Activated naive CD4-positive, alpha-beta T cell treated with anti-CD3 and anti-CD28 coated beads, Interleukin-2, amount 10 ng/mL, durations not matched to agents 7 days and 5 days (primary cell): ENCODE results near the gene BRI3.

Source experiments
- CTCF ChIA-PET: fragments of 350-600 bp; sonication (Branson Sonifier 250); formaldehyde crosslinking; loops from one replicate; lab custom pipeline; 2021; ENCODE audit warnings: antibody characterized with exemption; lab: Charles Lee
- DNase-seq: peaks from one replicate; pipeline ENCODE4 v3.0.0-alpha.2; 2020
- H3K27ac Mint-ChIP-seq: one replicate; pipeline ENCODE4 v1.8.0; 2021; ENCODE audit warnings: mild to moderate bottlenecking, moderate library complexity, mixed read lengths
- H3K27me3 Mint-ChIP-seq: one replicate; pipeline ENCODE4 v1.8.0; 2021; ENCODE audit warnings: mild to moderate bottlenecking, mixed read lengths
- H3K36me3 Mint-ChIP-seq: one replicate; pipeline ENCODE4 v1.8.0; 2021; ENCODE audit warnings: mixed read lengths
- H3K4me1 Mint-ChIP-seq: one replicate; pipeline ENCODE4 v1.8.0; 2021; ENCODE audit warnings: mixed read lengths
- H3K4me3 Mint-ChIP-seq: one replicate; pipeline ENCODE4 v1.8.0; 2021; ENCODE audit warnings: mild to moderate bottlenecking, moderate library complexity, mixed read lengths
- H3K9me3 Mint-ChIP-seq: one replicate; pipeline ENCODE4 v1.8.0; 2021; ENCODE audit warnings: mixed read lengths

The BRI3 gene

GRCh38 chr7:98287486-98287959 lies 6.0 kb downstream of the BRI3 start:
- CTCF ChIA-PET: no interaction called here
- H3K4me3 Mint-ChIP-seq: no peak overlapping the region
- H3K36me3 Mint-ChIP-seq: peaks cover 16% of the 10 kb centered on the region
- H3K9me3 Mint-ChIP-seq: no peaks in the 10 kb centered on the region
- no peak overlapping the region for H3K27ac Mint-ChIP-seq
- no peak for DNase-seq
- no peaks in the 10 kb centered on the region for H3K27me3 Mint-ChIP-seq
- H3K4me1 Mint-ChIP-seq: peaks cover 21% of the 10 kb centered on the region

- H3K27ac Mint-ChIP-seq: no peak overlapping the region
These were observed 6.8 kb downstream of the BRI3 start for GRCh38 chr7:98288064-98288823.

GRCh38 chr7:98289333-98289875 lies 7.9 kb downstream of the BRI3 start:
- Mint-ChIP-seq H3K4me3 (no peak overlapping the region), H3K27me3 (no peaks in the 10 kb centered on the region), H3K9me3 (no peaks in the 10 kb centered on the region), H3K27ac (no peak overlapping the region), H3K4me1 (peaks cover 4% of the 10 kb centered on the region), H3K36me3 (peaks cover 9% of the 10 kb centered on the region)
- DNase-seq: no peak
- CTCF ChIA-PET: no interaction called here

More at GRCh38 chr7:98288064-98288823, 6.8 kb downstream of the BRI3 start:
- no peak for DNase-seq
- H3K9me3 Mint-ChIP-seq: no peaks in the 10 kb centered on the region
- no peak overlapping the region for H3K4me3 Mint-ChIP-seq
- peaks cover 10% of the 10 kb centered on the region for H3K36me3 Mint-ChIP-seq
- H3K27me3 Mint-ChIP-seq: no peaks in the 10 kb centered on the region
- CTCF ChIA-PET: no interaction called here
- H3K4me1 Mint-ChIP-seq: peaks cover 14% of the 10 kb centered on the region

- no peaks in the 10 kb centered on the region for H3K9me3 Mint-ChIP-seq
- H3K27me3 Mint-ChIP-seq: no peaks in the 10 kb centered on the region
- H3K27ac Mint-ChIP-seq: no peak overlapping the region
- H3K36me3 Mint-ChIP-seq: peaks cover 8% of the 10 kb centered on the region
- no peak for DNase-seq
- CTCF ChIA-PET: no interaction called here
- H3K4me1 Mint-ChIP-seq: no peaks in the 10 kb centered on the region
- H3K4me3 Mint-ChIP-seq: no peak overlapping the region
These were observed 10.2 kb downstream of the BRI3 start for GRCh38 chr7:98291717-98292116.

GRCh38 chr7:98293265-98293664 lies 11.8 kb downstream of the BRI3 start:
- DNase-seq: no peak
- no peak overlapping the region for H3K4me3 Mint-ChIP-seq
- no peaks in the 10 kb centered on the region for H3K4me1 Mint-ChIP-seq
- H3K27ac Mint-ChIP-seq: no peak overlapping the region
- H3K9me3 Mint-ChIP-seq: no peaks in the 10 kb centered on the region
- peaks cover 8% of the 10 kb centered on the region for H3K36me3 Mint-ChIP-seq
- no peaks in the 10 kb centered on the region for H3K27me3 Mint-ChIP-seq
- CTCF ChIA-PET: no interaction called here

- H3K27ac Mint-ChIP-seq: no peak overlapping the region
- no peaks in the 10 kb centered on the region for H3K27me3 Mint-ChIP-seq
- CTCF ChIA-PET: interaction anchor here (1.2 kb wide), 1 partner anchor 452 kb away, joined by 4 read pairs; no protein-coding TSS in a partner anchor
These were observed 12.3 kb downstream of the BRI3 start for GRCh38 chr7:98293746-98294145.

GRCh38 chr7:98294326-98294725 lies 12.8 kb downstream of the BRI3 start:
- Mint-ChIP-seq H3K27ac (no peak overlapping the region), H3K4me3 (no peak overlapping the region), H3K27me3 (no peaks in the 10 kb centered on the region), H3K9me3 (no peaks in the 10 kb centered on the region), H3K36me3 (peaks cover 7% of the 10 kb centered on the region), H3K4me1 (no peaks in the 10 kb centered on the region)
- CTCF ChIA-PET: interaction anchor here (0.7 to 1.2 kb wide), 3 partner anchors 12 to 451 kb away, joined by 3 to 4 read pairs (median 4); partner anchors contain the start of gene BAIAP2L1
- no peak for DNase-seq

More at GRCh38 chr7:98293746-98294145, 12.3 kb downstream of the BRI3 start:
- DNase-seq: no peak
- H3K36me3 Mint-ChIP-seq: peaks cover 7% of the 10 kb centered on the region
- H3K4me3 Mint-ChIP-seq: no peak overlapping the region
- no peaks in the 10 kb centered on the region for H3K9me3 Mint-ChIP-seq
- H3K4me1 Mint-ChIP-seq: no peaks in the 10 kb centered on the region

GRCh38 chr7:98294798-98295382 lies 13.4 kb downstream of the BRI3 start:
- Mint-ChIP-seq H3K4me3 (no peak overlapping the region), H3K9me3 (no peaks in the 10 kb centered on the region), H3K27me3 (no peaks in the 10 kb centered on the region), H3K4me1 (no peaks in the 10 kb centered on the region), H3K36me3 (peaks cover 7% of the 10 kb centered on the region), H3K27ac (no peak overlapping the region)
- CTCF ChIA-PET: interaction anchor here (0.7 to 1.2 kb wide), 3 partner anchors 11 to 451 kb away, joined by 3 to 4 read pairs (median 4); partner anchors contain the start of gene BAIAP2L1
- DNase-seq: peak; percentile 51

- peaks cover 7% of the 10 kb centered on the region for H3K36me3 Mint-ChIP-seq
- H3K27me3 Mint-ChIP-seq: no peaks in the 10 kb centered on the region
- no peaks in the 10 kb centered on the region for H3K9me3 Mint-ChIP-seq
- H3K4me1 Mint-ChIP-seq: no peaks in the 10 kb centered on the region
- H3K4me3 Mint-ChIP-seq: no peak overlapping the region
- no peak overlapping the region for H3K27ac Mint-ChIP-seq
- DNase-seq: no peak
- CTCF ChIA-PET: no interaction called here
These were observed 14.1 kb downstream of the BRI3 start for GRCh38 chr7:98295467-98296192.

GRCh38 chr7:98296833-98297232 lies 15.3 kb downstream of the BRI3 start:
- Mint-ChIP-seq H3K27me3 (no peaks in the 10 kb centered on the region), H3K4me1 (no peaks in the 10 kb centered on the region), H3K27ac (no peak overlapping the region), H3K9me3 (no peaks in the 10 kb centered on the region), H3K36me3 (peaks cover 5% of the 10 kb centered on the region), H3K4me3 (no peak overlapping the region)
- no peak for DNase-seq
- CTCF ChIA-PET: no interaction called here

GRCh38 chr7:98297626-98298286 lies 16.3 kb downstream of the BRI3 start:
- no peak for DNase-seq
- no peak overlapping the region for H3K4me3 Mint-ChIP-seq
- H3K27ac Mint-ChIP-seq: no peak overlapping the region
- H3K36me3 Mint-ChIP-seq: no peaks in the 10 kb centered on the region
- H3K4me1 Mint-ChIP-seq: no peaks in the 10 kb centered on the region
- CTCF ChIA-PET: no interaction called here
- no peaks in the 10 kb centered on the region for H3K27me3 Mint-ChIP-seq
- no peaks in the 10 kb centered on the region for H3K9me3 Mint-ChIP-seq

GRCh38 chr7:98300595-98301372 lies 19.3 kb downstream of the BRI3 start:
- DNase-seq: no peak
- no peak overlapping the region for H3K27ac Mint-ChIP-seq
- H3K4me3 Mint-ChIP-seq: no peak overlapping the region
- H3K27me3 Mint-ChIP-seq: no peaks in the 10 kb centered on the region
- H3K9me3 Mint-ChIP-seq: no peaks in the 10 kb centered on the region
- CTCF ChIA-PET: no interaction called here
- H3K4me1 Mint-ChIP-seq: no peaks in the 10 kb centered on the region
- H3K36me3 Mint-ChIP-seq: no peaks in the 10 kb centered on the region
